ENCODE measurements around the gene CASQ1.
A peak's percentile ranks its signal among the peaks of the same experiment; 100 is the strongest.

CASQ1 gene

GRCh38 chr1:160168609-160169369, 21.6 kb upstream of the CASQ1 start:
- DNase-seq: no peak

- no peak for DNase-seq
Measured at GRCh38 chr1:160169553-160170399, 20.6 kb upstream of the CASQ1 start.

GRCh38 chr1:160171354-160171753, 19.0 kb upstream of the CASQ1 start:
- DNase-seq: peak; percentile 48

- no peak for DNase-seq
Measured at GRCh38 chr1:160171980-160172379, 18.4 kb upstream of the CASQ1 start.

GRCh38 chr1:160177231-160177630, 13.1 kb upstream of the CASQ1 start:
- DNase-seq: no peak

GRCh38 chr1:160177667-160178066, 12.7 kb upstream of the CASQ1 start:
- no peak for DNase-seq

GRCh38 chr1:160178731-160179130, 11.6 kb upstream of the CASQ1 start:
- no peak for DNase-seq

GRCh38 chr1:160179336-160179735, 11.0 kb upstream of the CASQ1 start:
- no peak for DNase-seq

GRCh38 chr1:160186246-160186645, 4.1 kb upstream of the CASQ1 start:
- no peak for DNase-seq

GRCh38 chr1:160186729-160187128, 3.6 kb upstream of the CASQ1 start:
- no peak for DNase-seq

- DNase-seq: no peak
Measured at GRCh38 chr1:160187407-160187806, 3.0 kb upstream of the CASQ1 start.

- DNase-seq: no peak
Measured at GRCh38 chr1:160188341-160188740, 2.0 kb upstream of the CASQ1 start.

- no peak for DNase-seq
Measured at GRCh38 chr1:160191756-160192155, 1.4 kb downstream of the CASQ1 start.

GRCh38 chr1:160192234-160192633, 1.9 kb downstream of the CASQ1 start:
- no peak for DNase-seq

- peak; percentile 51 for DNase-seq
Measured at GRCh38 chr1:160193091-160193819, 2.9 kb downstream of the CASQ1 start.

- DNase-seq: no peak
Measured at GRCh38 chr1:160193832-160194736, 3.7 kb downstream of the CASQ1 start.

GRCh38 chr1:160194737-160195059, 4.3 kb downstream of the CASQ1 start:
- no peak for DNase-seq

- no peak for DNase-seq
Measured at GRCh38 chr1:160196143-160196542, 5.8 kb downstream of the CASQ1 start.

GRCh38 chr1:160197231-160197630, 6.9 kb downstream of the CASQ1 start:
- no peak for DNase-seq

GRCh38 chr1:160200786-160201185, 10.4 kb downstream of the CASQ1 start:
- no peak for DNase-seq

GRCh38 chr1:160204526-160205241, 14.3 kb downstream of the CASQ1 start:
- DNase-seq: no peak

All from NCI-H226 (cell line).